OCI-LY7 (cell line): ENCODE data around the gene OR8B3.
"Not testable (repeated sequence)": the region's sequence is repeated elsewhere in the genome, so short reads cannot be mapped to it uniquely, and the experiment has no call there.

Source experiments
- EZH2phosphoT487 ChIP-seq: fragments of 200-600 bp; sonication (generic); IDR thresholded peaks from 2 replicates; pipeline ENCODE4 v1.6.1; 2018; ENCODE audit warnings: low read depth, borderline replicate concordance, mild to moderate bottlenecking, mixed run types, antibody characterized with exemption, low read length, moderate library complexity, mixed read lengths
- TF ChIP-seq, protein P1 (sequence below): fragments of 200-600 bp; sonication (generic); conservative IDR thresholded peaks from 2 replicates; pipeline ENCODE4 v1.5.1; 2014; ENCODE audit warnings: mild to moderate bottlenecking, antibody characterized with exemption, low read length, moderate library complexity, mixed read lengths

DNA sequence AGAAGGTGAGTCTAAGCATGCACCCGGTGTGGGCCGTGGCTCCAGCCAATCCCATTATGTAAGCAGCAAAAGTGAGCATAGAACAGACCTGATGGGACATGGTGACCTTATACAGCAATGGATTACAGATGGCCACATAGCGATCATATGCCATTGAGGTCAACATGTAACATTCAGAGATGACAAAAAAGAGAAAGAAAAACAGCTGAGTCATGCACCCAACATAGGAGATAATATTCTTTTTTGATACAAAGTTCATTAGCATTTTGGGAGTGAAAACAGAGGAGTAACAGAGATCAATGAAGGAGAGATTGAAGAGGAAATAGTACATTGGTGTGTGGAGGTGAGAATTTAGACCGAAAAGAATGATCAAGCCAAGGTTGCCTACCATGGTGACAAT lies 2.0 kb downstream of the OR8B3 start:
- TF ChIP-seq, protein P1, sequence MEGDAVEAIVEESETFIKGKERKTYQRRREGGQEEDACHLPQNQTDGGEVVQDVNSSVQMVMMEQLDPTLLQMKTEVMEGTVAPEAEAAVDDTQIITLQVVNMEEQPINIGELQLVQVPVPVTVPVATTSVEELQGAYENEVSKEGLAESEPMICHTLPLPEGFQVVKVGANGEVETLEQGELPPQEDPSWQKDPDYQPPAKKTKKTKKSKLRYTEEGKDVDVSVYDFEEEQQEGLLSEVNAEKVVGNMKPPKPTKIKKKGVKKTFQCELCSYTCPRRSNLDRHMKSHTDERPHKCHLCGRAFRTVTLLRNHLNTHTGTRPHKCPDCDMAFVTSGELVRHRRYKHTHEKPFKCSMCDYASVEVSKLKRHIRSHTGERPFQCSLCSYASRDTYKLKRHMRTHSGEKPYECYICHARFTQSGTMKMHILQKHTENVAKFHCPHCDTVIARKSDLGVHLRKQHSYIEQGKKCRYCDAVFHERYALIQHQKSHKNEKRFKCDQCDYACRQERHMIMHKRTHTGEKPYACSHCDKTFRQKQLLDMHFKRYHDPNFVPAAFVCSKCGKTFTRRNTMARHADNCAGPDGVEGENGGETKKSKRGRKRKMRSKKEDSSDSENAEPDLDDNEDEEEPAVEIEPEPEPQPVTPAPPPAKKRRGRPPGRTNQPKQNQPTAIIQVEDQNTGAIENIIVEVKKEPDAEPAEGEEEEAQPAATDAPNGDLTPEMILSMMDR, result not testable (repeated sequence)
- TF ChIP-seq EZH2phosphoT487, result not testable (repeated sequence)
